Liver (tissue), 9 donors: ENCODE data around the gene TACC3. TPM values are rescaled to one million over a fixed set of nuclear protein-coding genes. Genes with fewer than 3 reads are reported as not detected.

Experiments
- DNase-seq: peaks from one replicate; pipeline ENCODE4 v3.0.0-alpha.2; 2017; ENCODE audit warnings: low spot score
- H3K27ac ChIP-seq, 2 donors: one replicate each; pipeline ENCODE4 v1.7.0; 2013; ENCODE audit warnings: inconsistent platforms in 2 of 2, low read length in 2 of 2, control low read depth in 1 of 2, low read depth in 1 of 2, mild to moderate bottlenecking in 1 of 2
- H3K27me3 ChIP-seq, 4 donors: one replicate each; pipeline versions ENCODE4 v1.6.1 to v1.7.0; 2013; ENCODE audit warnings: low read length in 3 of 4, inconsistent platforms in 1 of 4, mild to moderate bottlenecking in 1 of 4, moderate library complexity in 1 of 4; ENCODE audit not compliant: control insufficient read depth in 4 of 4, insufficient read depth in 4 of 4
- H3K36me3 ChIP-seq, 4 donors: one replicate each; pipeline versions ENCODE4 v1.6.1 to v1.7.0; 2013; ENCODE audit warnings: low read length in 3 of 4, mild to moderate bottlenecking in 3 of 4, low read depth in 1 of 4, moderate library complexity in 1 of 4; ENCODE audit not compliant: control insufficient read depth in 4 of 4, insufficient read depth in 3 of 4
- H3K4me1 ChIP-seq, 4 donors: one replicate each; pipeline versions ENCODE4 v1.6.1 to v1.7.0; 2013; ENCODE audit warnings: low read length in 3 of 4, mild to moderate bottlenecking in 3 of 4, moderate library complexity in 1 of 4; ENCODE audit not compliant: control insufficient read depth in 4 of 4, insufficient read depth in 4 of 4
- H3K4me3 ChIP-seq, 3 donors: one replicate each; pipeline versions ENCODE4 v1.6.1 to v1.7.0; 2013; ENCODE audit warnings: low read length in 3 of 3, control low read depth in 1 of 3, low read depth in 1 of 3, mild to moderate bottlenecking in 1 of 3
- H3K9ac ChIP-seq, 2 donors: one replicate each; pipeline ENCODE4 v1.7.0; 2013; ENCODE audit warnings: low read length in 2 of 2, mild to moderate bottlenecking in 2 of 2, moderate library complexity in 2 of 2, control low read depth in 1 of 2, low read depth in 1 of 2
- H3K9me3 ChIP-seq, 4 donors: one replicate each; pipeline versions ENCODE4 v1.6.1 to v1.7.0; 2013; ENCODE audit warnings: low read length in 3 of 4; ENCODE audit not compliant: control insufficient read depth in 4 of 4
- ATF3 ChIP-seq: IDR thresholded peaks from 2 replicates; pipeline ENCODE4 v1.6.1; 2016; ENCODE audit warnings: antibody characterized with exemption
- CTCF ChIP-seq: fragments of 150-350 bp; IDR thresholded peaks from 2 replicates; pipeline ENCODE4 v1.5.1; 2017; ENCODE audit warnings: improper control_type of control experiment, low read depth, low read length; ENCODE audit not compliant: missing input control
- EGR1 ChIP-seq, 2 donors: IDR thresholded peaks; 2 replicates each; pipeline ENCODE4 v1.6.1; 2016 to 2018; ENCODE audit warnings: antibody characterized with exemption in 2 of 2, low read depth in 2 of 2
- FOXA2 ChIP-seq: IDR thresholded peaks from 2 replicates; pipeline ENCODE4 v1.6.1; 2016; ENCODE audit warnings: antibody characterized with exemption
- HNF4A ChIP-seq, 2 donors: conservative IDR thresholded peaks; 2 replicates each; pipeline ENCODE4 v1.6.1; 2016; ENCODE audit warnings: antibody characterized with exemption in 2 of 2, mild to moderate bottlenecking in 2 of 2
- JUND ChIP-seq, 2 donors: IDR thresholded peaks; 2 replicates each; pipeline ENCODE4 v1.6.1; 2016; ENCODE audit warnings: antibody characterized with exemption in 2 of 2
- NR2F2 ChIP-seq: IDR thresholded peaks from 2 replicates; pipeline ENCODE4 v1.6.1; 2016; ENCODE audit warnings: antibody characterized with exemption
- RAD21 ChIP-seq, 2 donors: IDR thresholded peaks; 2 replicates each; pipeline ENCODE4 v1.6.1; 2016; ENCODE audit warnings: antibody characterized with exemption in 2 of 2, mild to moderate bottlenecking in 2 of 2
- REST ChIP-seq: IDR thresholded peaks from 2 replicates; pipeline ENCODE4 v1.6.1; 2016; ENCODE audit warnings: antibody characterized with exemption, mild to moderate bottlenecking
- RXRA ChIP-seq, 2 donors: IDR thresholded peaks; 2 replicates each; pipeline ENCODE4 v1.6.1; 2017 to 2018; ENCODE audit warnings: antibody characterized with exemption in 2 of 2, mild to moderate bottlenecking in 1 of 2
- SP1 ChIP-seq: IDR thresholded peaks from 2 replicates; pipeline ENCODE4 v1.6.1; 2018; ENCODE audit warnings: antibody characterized with exemption, mild to moderate bottlenecking
- TAF1 ChIP-seq: conservative IDR thresholded peaks from 2 replicates; pipeline ENCODE4 v1.6.1; 2016; ENCODE audit warnings: antibody characterized with exemption, mild to moderate bottlenecking
- ZBTB33 ChIP-seq: IDR thresholded peaks from 2 replicates; pipeline ENCODE4 v1.6.1; 2016; ENCODE audit warnings: antibody characterized with exemption
- WGBS: extraction: QIAGEN DNeasy Blood & Tissue Kit; methylation state at CpG from one replicate; pipeline ENCODE4 v1.1.7; 2013; 5-methylcytosine and 5-hydroxymethylcytosine counted together
- polyA plus RNA-seq, 2 donors: library from polyadenylated mRNA; stranded (reverse) in 1 of 2; unstranded in 1 of 2; fragments of 200-250 nt in 1 of 2; fragments of >200 nt in 1 of 2; fragmentation: Nextera tagmentation in 1 of 2; extraction: Ambion mirVana in 1 of 2; gene quantifications; one replicate each; pipeline versions ENCODE4 v1.2.1 to v1.2.3, GENCODE V29; 2013 to 2015
- total RNA-seq, 2 donors: library from RNA; depleted of rRNA; stranded (reverse); fragments of >200 nt; gene quantifications; one replicate each; pipeline ENCODE4 v1.2.3, GENCODE V29; 2014
- donor health status: healthy.
- donor health status: healthy.
- donor health status: healthy.
- donor health status: healthy.
- donor health status: healthy.

Gene TACC3
- total and polyA plus RNA-seq, 4 donors: 1.4 to 38.9 (median 5.5) TPM

GRCh38 chr4:1787411-1788077 is 66.2 kb downstream of the TACC3 start:
- Histone ChIP-seq H3K27me3 (no peaks in the 10 kb centered on the region), H3K4me1 (peaks cover 3 to 13% (median 10%) of the 10 kb centered on the region in 4 donors), H3K9me3 (no peaks in the 10 kb centered on the region), H3K36me3 (no peaks in the 10 kb centered on the region), H3K27ac (no peak overlapping the region), H3K4me3 (no peak overlapping the region), H3K9ac (no peak overlapping the region)
- WGBS: 71% methylated on average over 25 of the region's 25 CpGs
- no peak for TF ChIP-seq NR2F2
- no peak for TF ChIP-seq ZBTB33
- TF ChIP-seq RAD21 (IDR thresholded peaks at IDR 0.05): no peak
- TF ChIP-seq RXRA (IDR thresholded peaks at IDR 0.05): no peak
- DNase-seq: no peak

- no peaks in the 10 kb centered on the region for H3K9me3 ChIP-seq
- H3K9ac ChIP-seq: no peak overlapping the region
- 88% methylated on average over 13 of the region's 13 CpGs for WGBS
- no peak overlapping the region for H3K27ac ChIP-seq
- no peak overlapping the region for H3K4me3 ChIP-seq
- peaks cover 3 to 18% (median 14%) of the 10 kb centered on the region in 4 donors for H3K4me1 ChIP-seq
- no peak for DNase-seq
- TF ChIP-seq NR2F2 (no peak), FOXA2 (no peak), HNF4A (conservative IDR thresholded peaks at IDR 0.05) (no peak), ZBTB33 (no peak), REST (no peak), TAF1 (no peak), EGR1 (IDR thresholded peaks at IDR 0.05; ENCODE audit: low read depth in 2 of 2) (no peak), RAD21 (IDR thresholded peaks at IDR 0.05) (no peak), JUND (IDR thresholded peaks at IDR 0.05) (no peak), SP1 (no peak), ATF3 (no peak), CTCF (no peak)
- no peaks in the 10 kb centered on the region for H3K36me3 ChIP-seq
- H3K27me3 ChIP-seq: no peaks in the 10 kb centered on the region
Observed at GRCh38 chr4:1788254-1788973, 67.1 kb downstream of the TACC3 start.
